Non-pigmented ciliary epithelial cell (primary cell): Measurements from ENCODE around the gene ACP7.

Experiments used
- DNase-seq: peaks from one replicate; pipeline ENCODE4 v3.0.0-alpha.2; 2010; ENCODE audit warnings: low read depth

ACP7 gene

GRCh38 chr19:39150235-39150634 is 66.1 kb downstream of the ACP7 start:
- no peak for DNase-seq

- no peak for DNase-seq
Observed at GRCh38 chr19:39150807-39151600, 66.8 kb downstream of the ACP7 start.

- no peak for DNase-seq
Observed at GRCh38 chr19:39152066-39152465, 67.9 kb downstream of the ACP7 start.

- DNase-seq: no peak
Observed at GRCh38 chr19:39154100-39154628, 70.0 kb downstream of the ACP7 start.

GRCh38 chr19:39154629-39155100 is 70.5 kb downstream of the ACP7 start:
- no peak for DNase-seq

GRCh38 chr19:39155114-39155700 is 71.0 kb downstream of the ACP7 start:
- DNase-seq: no peak

- DNase-seq: no peak
Observed at GRCh38 chr19:39155741-39156140, 71.6 kb downstream of the ACP7 start.

- DNase-seq: no peak
Observed at GRCh38 chr19:39156326-39157230, 72.4 kb downstream of the ACP7 start.

- DNase-seq: no peak
Observed at GRCh38 chr19:39157275-39157996, 73.3 kb downstream of the ACP7 start.

GRCh38 chr19:39157997-39158389 is 73.8 kb downstream of the ACP7 start:
- no peak for DNase-seq

- no peak for DNase-seq
Observed at GRCh38 chr19:39158646-39159260, 74.6 kb downstream of the ACP7 start.

GRCh38 chr19:39160523-39160861 is 76.3 kb downstream of the ACP7 start:
- no peak for DNase-seq
